GM12801 (cell line): ENCODE data around the gene FAM117B.

Experiments
- CTCF ChIP-seq: IDR thresholded peaks from one replicate; pipeline ENCODE4 v1.5.1; 2011; ENCODE audit warnings: control low read depth; ENCODE audit not compliant: insufficient read length; ENCODE audit errors: extremely low read depth

FAM117B gene

GRCh38 chr2:202774104-202774503 lies 139.3 kb downstream of the FAM117B start:
- TF ChIP-seq CTCF, result no peak

- TF ChIP-seq CTCF, result no peak
Observed at GRCh38 chr2:202778217-202778616, 143.4 kb downstream of the FAM117B start.

GRCh38 chr2:202780514-202781021 lies 145.8 kb downstream of the FAM117B start:
- no peak for TF ChIP-seq CTCF

GRCh38 chr2:202782940-202783558 lies 148.3 kb downstream of the FAM117B start:
- no peak for TF ChIP-seq CTCF

- no peak for TF ChIP-seq CTCF
Observed at GRCh38 chr2:202786842-202787241, 152.1 kb downstream of the FAM117B start.

- no peak for TF ChIP-seq CTCF
Observed at GRCh38 chr2:202790676-202791075, 155.9 kb downstream of the FAM117B start.

- TF ChIP-seq CTCF, result no peak
Observed at GRCh38 chr2:202797944-202798343, 163.2 kb downstream of the FAM117B start.
